ENCODE data around the gene PIGW. TPM values are rescaled to one million over a fixed set of nuclear protein-coding genes. Genes with fewer than 3 reads are reported as not detected.
A peak's percentile ranks its signal among the peaks of the same experiment; 100 is the strongest.

PIGW gene
- total and polyA plus RNA-seq, 7 experiments from 2014 or later: 4.2 to 15.6 (median 6.7) TPM

DNA sequence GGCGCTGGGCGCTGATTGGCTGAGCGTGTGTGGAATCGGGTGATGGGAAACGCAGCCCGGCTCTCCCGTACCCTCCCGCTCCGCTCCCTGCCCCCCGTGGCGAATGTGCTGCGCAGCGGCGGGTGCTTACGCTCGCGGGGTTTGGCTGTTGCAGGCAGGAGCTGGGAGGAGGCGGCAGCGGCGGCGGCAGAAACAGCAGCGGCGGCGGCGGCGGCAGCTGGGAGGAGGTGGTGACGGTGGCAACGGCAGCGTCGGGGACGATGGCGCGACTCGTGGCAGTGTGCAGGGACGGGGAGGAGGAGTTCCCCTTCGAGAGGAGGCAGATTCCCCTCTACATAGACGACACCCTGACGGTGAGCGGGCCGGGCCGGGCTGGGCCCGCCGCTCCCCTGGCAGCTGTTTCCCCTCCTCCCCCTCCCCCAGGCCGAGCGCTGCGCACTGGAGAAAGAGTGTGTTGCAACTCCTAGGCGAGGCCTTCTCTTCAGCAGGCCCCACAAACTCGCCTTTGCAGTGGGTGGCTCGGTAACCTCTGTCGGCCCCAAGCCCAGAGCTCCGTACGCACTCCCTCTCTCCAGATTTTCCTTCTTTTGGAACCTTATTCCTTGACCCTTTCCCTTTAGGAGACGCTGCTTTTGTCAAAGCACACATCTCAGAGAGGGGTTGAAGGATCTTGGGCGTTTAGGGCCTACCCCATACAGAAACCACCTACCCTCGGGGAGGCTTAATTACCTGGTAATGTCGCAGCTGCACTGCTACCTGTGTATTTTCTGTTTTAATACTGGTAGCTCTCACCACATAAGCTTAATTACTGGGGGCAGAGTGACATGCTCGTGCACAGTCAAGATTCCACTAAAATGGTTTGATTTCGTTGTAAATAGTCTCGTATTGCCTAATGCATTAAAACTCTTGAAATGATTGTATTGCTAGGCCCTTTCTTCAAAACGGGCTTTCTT lies 11.0 kb downstream of the PIGW start:
- Histone ChIP-seq H3K36me3 (ENCODE audit: control insufficient read depth in 2 of 3, insufficient read depth in 3 of 3, low read length in 3 of 3) (peaks cover 0 to 12% (median 0%) of the 10 kb centered on the region in 3 experiments), H3K9me3 (ENCODE audit: control insufficient read depth in 2 of 3, low read length in 3 of 3) (no peaks in the 10 kb centered on the region), H3K4me3 (ENCODE audit: low read length) (peak overlapping the region; percentile 93), H3K4me1 (ENCODE audit: control insufficient read depth in 2 of 2, insufficient read depth in 2 of 2, low read length in 2 of 2) (peaks cover 40 to 44% of the 10 kb centered on the region in 2 donors), H3K27ac (ENCODE audit: low read depth, low read length) (peak overlapping the region; percentile 94), H3K27me3 (ENCODE audit: control insufficient read depth in 2 of 2, insufficient read depth in 2 of 2, low read length in 2 of 2) (no peaks in the 10 kb centered on the region)
- H3K36me3 Mint-ChIP-seq: peaks cover 0 to 19% (median 4%) of the 10 kb centered on the region in 5 donors
- H3K4me1 Mint-ChIP-seq: peaks cover 13 to 57% (median 44%) of the 10 kb centered on the region in 7 donors
- POLR2A ChIA-PET: interaction anchor here (0.5 to 7.7 kb wide), 18 partner anchors 9 to 1064 kb away, joined by 3 to 130 read pairs (median 4); partner anchors contain the start of genes DHRS11, MRM1, MYO19 and PIGW
- intact Hi-C loops (cut with micrococcal nuclease): loop anchor here (1.0 to 10.0 kb wide), 11 partner anchors 46 to 1062 kb away; partner anchors contain the start of genes DHRS11 (in 2 of the 2), MRM1 (in 2 of the 2), ZNHIT3 (in 2 of the 2) and AATF (in 1 of the 2)
- no peaks in the 10 kb centered on the region for H3K9me3 Mint-ChIP-seq
- CTCF ChIA-PET: interaction anchor here (0.6 to 1.4 kb wide), 4 partner anchors 9 to 58 kb away, joined by 3 to 5 read pairs (median 4); partner anchors contain the start of genes MYO19 and PIGW
- no peaks in the 10 kb centered on the region for H3K27me3 Mint-ChIP-seq
- DNase-seq (peak; percentile 95 to 98 (median 98)), ATAC-seq (peak; percentile 87)
- H3K27ac Mint-ChIP-seq: peak overlapping the region; percentile 90 to 96 (median 94)
- H3K4me3 Mint-ChIP-seq: peak overlapping the region; percentile 87 to 97 (median 94)

DNA sequence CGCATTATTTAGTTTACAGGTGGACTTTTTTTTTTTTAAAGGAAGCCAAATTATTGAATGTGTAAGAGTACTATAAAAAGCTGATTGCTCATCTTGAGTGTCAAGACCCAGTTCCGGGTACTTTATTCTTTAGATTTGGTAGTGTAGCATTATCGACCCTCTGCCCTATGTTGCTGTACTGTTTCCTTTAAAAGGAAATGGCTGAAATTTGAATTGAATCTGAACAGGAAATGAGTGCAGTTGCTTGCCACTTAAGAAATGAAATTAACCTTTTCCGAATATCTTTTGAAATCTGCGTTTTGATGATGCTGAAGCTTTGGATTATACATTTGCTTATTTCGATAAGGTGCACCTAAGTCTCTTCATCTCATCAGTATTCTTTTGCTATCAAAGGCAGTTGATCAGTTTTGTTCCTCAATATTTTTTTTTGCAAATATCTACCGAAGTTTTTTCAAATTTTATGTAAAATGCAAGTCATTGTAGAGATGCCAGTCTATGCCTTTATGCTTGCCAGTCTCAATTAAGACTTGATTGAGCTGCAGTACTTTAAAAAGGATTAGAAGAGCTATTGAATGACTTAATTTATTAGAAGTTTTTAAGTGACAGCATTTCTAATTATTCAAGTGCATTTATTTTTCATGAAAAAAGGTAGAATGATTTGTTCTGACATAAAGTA lies 11.8 kb downstream of the PIGW start:
- ATAC-seq: no peak
- Histone ChIP-seq H3K9me3 (ENCODE audit: control insufficient read depth in 2 of 3, low read length in 3 of 3) (no peaks in the 10 kb centered on the region), H3K27ac (ENCODE audit: low read depth, low read length) (peak overlapping the region; percentile 94), H3K27me3 (ENCODE audit: control insufficient read depth in 2 of 2, insufficient read depth in 2 of 2, low read length in 2 of 2) (no peaks in the 10 kb centered on the region), H3K36me3 (ENCODE audit: control insufficient read depth in 2 of 3, insufficient read depth in 3 of 3, low read length in 3 of 3) (peaks cover 0 to 12% (median 0%) of the 10 kb centered on the region in 3 experiments), H3K4me1 (ENCODE audit: control insufficient read depth in 2 of 2, insufficient read depth in 2 of 2, low read length in 2 of 2) (peaks cover 44 to 50% of the 10 kb centered on the region in 2 donors), H3K4me3 (ENCODE audit: low read length) (peak overlapping the region; percentile 93)
- CTCF ChIA-PET: interaction anchor here (0.6 to 2.2 kb wide), 4 partner anchors 10 to 57 kb away, joined by 3 to 6 read pairs (median 4); partner anchors contain the start of genes MYO19 and PIGW
- H3K27me3 Mint-ChIP-seq: no peaks in the 10 kb centered on the region
- intact Hi-C loops (cut with micrococcal nuclease): loop anchor here (5.0 to 10.0 kb wide), 5 partner anchors 46 to 1061 kb away; partner anchors contain the start of genes AP2B1 (in 1 of the 2), DHRS11 (in 1 of the 2), SYNRG (in 1 of the 2) and TAF15 (in 1 of the 2)
- H3K4me1 Mint-ChIP-seq: peaks cover 19 to 62% (median 50%) of the 10 kb centered on the region in 7 donors
- DNase-seq: peak in 5 of 9 donors; percentile 11 to 19 (median 13)
- H3K4me3 Mint-ChIP-seq: peak overlapping the region; percentile 87 to 97 (median 94)
- no peaks in the 10 kb centered on the region for H3K9me3 Mint-ChIP-seq
- peak overlapping the region; percentile 90 to 96 (median 94) for H3K27ac Mint-ChIP-seq
- H3K36me3 Mint-ChIP-seq: peaks cover 0 to 21% (median 4%) of the 10 kb centered on the region in 5 donors
- POLR2A ChIA-PET: interaction anchor here (0.6 to 7.7 kb wide), 17 partner anchors 8 to 1063 kb away, joined by 3 to 130 read pairs (median 5); partner anchors contain the start of genes DHRS11, MRM1, MYO19 and PIGW

DNA sequence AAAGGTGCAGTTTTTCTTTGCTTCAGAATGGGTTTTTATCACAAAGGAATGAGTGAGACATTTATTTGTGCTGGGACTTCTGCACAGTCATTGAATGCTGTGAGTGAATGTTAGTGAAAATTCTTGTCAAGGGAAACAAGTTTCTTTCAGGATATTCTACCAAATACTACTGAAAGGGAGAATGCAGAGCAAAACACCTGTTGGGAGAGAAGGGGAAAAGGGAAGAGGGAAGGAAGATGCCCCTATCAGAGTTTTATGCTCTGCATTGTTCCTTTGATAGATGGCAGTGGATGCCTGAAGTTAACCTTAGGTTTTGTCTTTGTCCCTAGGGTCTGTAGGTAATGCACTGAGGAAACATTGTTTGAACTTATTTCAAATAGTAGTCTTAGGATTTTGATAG lies 13.0 kb downstream of the PIGW start:
- Histone ChIP-seq H3K27me3 (ENCODE audit: control insufficient read depth in 2 of 2, insufficient read depth in 2 of 2, low read length in 2 of 2) (no peaks in the 10 kb centered on the region), H3K9me3 (ENCODE audit: control insufficient read depth in 2 of 3, low read length in 3 of 3) (no peaks in the 10 kb centered on the region), H3K4me3 (ENCODE audit: low read length) (no peak overlapping the region), H3K36me3 (ENCODE audit: control insufficient read depth in 2 of 3, insufficient read depth in 3 of 3, low read length in 3 of 3) (peaks cover 0 to 12% (median 0%) of the 10 kb centered on the region in 3 experiments), H3K4me1 (ENCODE audit: control insufficient read depth in 2 of 2, insufficient read depth in 2 of 2, low read length in 2 of 2) (peaks cover 44 to 60% of the 10 kb centered on the region in 2 donors), H3K27ac (ENCODE audit: low read depth, low read length) (peak overlapping the region; percentile 94)
- CTCF ChIA-PET: interaction anchor here (0.6 to 2.2 kb wide), 2 partner anchors 13 to 32 kb away, joined by 4 to 6 read pairs; partner anchors contain the start of genes MYO19 and PIGW
- no peak for ATAC-seq
- H3K27ac Mint-ChIP-seq: peak overlapping the region; percentile 46 to 96 (median 84)
- H3K4me3 Mint-ChIP-seq: peak overlapping the region; percentile 53 to 97 (median 85)
- no peaks in the 10 kb centered on the region for H3K27me3 Mint-ChIP-seq
- intact Hi-C loops (cut with micrococcal nuclease): loop anchor here (5.0 to 10.0 kb wide), 5 partner anchors 45 to 1060 kb away; partner anchors contain the start of genes AP2B1 (in 1 of the 2), DHRS11 (in 1 of the 2), SYNRG (in 1 of the 2) and TAF15 (in 1 of the 2)
- H3K9me3 Mint-ChIP-seq: no peaks in the 10 kb centered on the region
- peaks cover 0 to 21% (median 4%) of the 10 kb centered on the region in 5 donors for H3K36me3 Mint-ChIP-seq
- POLR2A ChIA-PET: interaction anchor here (7.7 kb wide), 1 partner anchor 13 kb away, joined by 130 read pairs; the partner anchor contains the start of genes MYO19 and PIGW
- DNase-seq: no peak
- H3K4me1 Mint-ChIP-seq: peaks cover 23 to 75% (median 53%) of the 10 kb centered on the region in 7 donors

DNA sequence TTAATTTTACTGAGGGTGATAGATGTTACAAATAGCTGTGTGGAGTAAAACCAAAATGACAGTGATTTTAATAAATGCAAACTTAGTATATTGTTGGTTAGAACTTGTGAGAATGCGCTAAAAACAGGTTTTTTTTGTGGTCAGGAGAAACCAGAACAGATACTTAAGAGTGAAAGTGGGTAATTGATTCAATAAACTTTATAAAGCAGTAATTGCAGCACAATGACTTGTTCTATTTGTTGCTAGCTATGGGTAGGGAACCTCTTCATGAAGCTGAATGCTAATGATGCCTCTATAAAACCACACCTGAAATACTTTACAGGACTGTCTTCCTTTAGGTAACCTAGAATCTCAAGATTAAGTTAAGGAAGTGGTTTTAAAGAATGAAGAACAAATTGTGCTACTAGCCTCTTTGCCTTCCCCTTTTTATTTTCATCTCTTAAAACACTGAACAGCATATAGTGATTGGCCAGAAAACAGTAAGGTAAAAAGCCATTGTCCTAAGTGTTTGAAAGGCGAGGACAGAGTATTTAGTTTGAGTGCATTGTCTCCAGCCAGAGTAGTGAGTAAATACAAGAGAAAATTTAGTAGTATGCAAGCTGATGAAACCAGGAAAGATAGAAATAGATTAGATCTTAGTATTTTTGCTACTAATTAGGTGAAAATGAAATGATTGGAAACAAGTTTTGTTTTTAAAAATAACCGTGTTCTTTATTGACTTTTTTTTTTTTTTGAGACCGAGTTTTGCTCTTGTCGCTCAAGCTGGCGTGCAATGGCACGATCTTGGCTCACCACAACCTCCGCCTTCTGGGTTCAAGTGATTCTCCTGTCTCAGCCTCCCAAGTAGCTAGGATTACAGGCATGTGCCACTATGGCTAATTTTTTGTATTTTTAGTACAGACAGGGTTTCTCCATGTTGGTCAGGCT lies 16.0 kb downstream of the PIGW start:
- H3K27me3 Mint-ChIP-seq: no peaks in the 10 kb centered on the region

DNA sequence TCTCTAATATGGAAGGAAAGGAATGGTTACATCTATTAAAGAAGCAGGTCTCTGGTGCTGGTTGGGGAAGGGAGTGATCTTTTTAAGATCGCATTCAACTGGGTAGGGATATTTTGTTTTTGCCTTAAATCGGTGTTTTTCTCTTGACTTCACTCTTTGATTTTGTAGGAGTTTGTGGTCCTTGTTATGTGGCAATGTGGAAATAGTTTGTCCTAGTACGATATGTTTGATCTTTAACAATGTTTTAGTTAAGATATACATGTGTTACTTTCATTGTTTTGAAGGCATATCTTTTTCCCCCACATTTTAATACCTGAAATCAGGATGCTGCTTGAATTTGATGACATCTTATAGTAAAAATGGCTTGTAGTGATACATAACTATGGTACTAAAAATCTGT lies 18.7 kb downstream of the PIGW start:
- intact Hi-C loops (cut with micrococcal nuclease): no loop called here
- DNase-seq (peak in 5 of 9 donors; percentile 17 to 60 (median 35)), ATAC-seq (peak; percentile 28)
- Mint-ChIP-seq H3K9me3 (no peaks in the 10 kb centered on the region), H3K36me3 (peaks cover 11 to 26% (median 21%) of the 10 kb centered on the region in 5 donors), H3K27me3 (no peaks in the 10 kb centered on the region), H3K4me1 (peaks cover 43 to 83% (median 68%) of the 10 kb centered on the region in 7 donors), H3K4me3 (peak overlapping the region; percentile 29 to 88 (median 66)), H3K27ac (peak overlapping the region; percentile 20 to 89 (median 67))
- ChIA-PET POLR2A (interaction anchor here (1.4 to 2.6 kb wide), 2 partner anchors 9 to 18 kb away, joined by 4 to 8 read pairs; partner anchors contain the start of genes GGNBP2 and PIGW), CTCF (no interaction called here)
- peaks cover 10 to 29% (median 17%) of the 10 kb centered on the region in 3 experiments for H3K36me3 ChIP-seq (ENCODE audit: control insufficient read depth in 2 of 3, insufficient read depth in 3 of 3, low read length in 3 of 3)
- H3K27me3 ChIP-seq (ENCODE audit: control insufficient read depth in 2 of 2, insufficient read depth in 2 of 2, low read length in 2 of 2): no peaks in the 10 kb centered on the region
- no peaks in the 10 kb centered on the region for H3K9me3 ChIP-seq (ENCODE audit: control insufficient read depth in 2 of 3, low read length in 3 of 3)
- peaks cover 16 to 54% of the 10 kb centered on the region in 2 donors for H3K4me1 ChIP-seq (ENCODE audit: control insufficient read depth in 2 of 2, insufficient read depth in 2 of 2, low read length in 2 of 2)
- no peak overlapping the region for H3K4me3 ChIP-seq (ENCODE audit: low read length)
- H3K27ac ChIP-seq (ENCODE audit: low read depth, low read length): no peak overlapping the region

More for the DNA sequence above, 16.0 kb downstream of the PIGW start:
- H3K27ac ChIP-seq (ENCODE audit: low read depth, low read length): peak overlapping the region; percentile 12
- no peaks in the 10 kb centered on the region for H3K9me3 Mint-ChIP-seq
- POLR2A ChIA-PET: interaction anchor here (0.6 to 1.6 kb wide), 6 partner anchors 10 to 1056 kb away, joined by 3 to 6 read pairs (median 4); partner anchors contain the start of genes MRM1, MYO19 and PIGW
- H3K4me1 ChIP-seq (ENCODE audit: control insufficient read depth in 2 of 2, insufficient read depth in 2 of 2, low read length in 2 of 2): peaks cover 38 to 73% of the 10 kb centered on the region in 2 donors
- no peaks in the 10 kb centered on the region for H3K9me3 ChIP-seq (ENCODE audit: control insufficient read depth in 2 of 3, low read length in 3 of 3)
- peak; percentile 58 for ATAC-seq
- peak in 6 of 9 donors; percentile 33 to 75 (median 51) for DNase-seq
- CTCF ChIA-PET: interaction anchor here (0.6 to 0.8 kb wide), 2 partner anchors 15 to 52 kb away, joined by 3 to 4 read pairs; no protein-coding TSS in a partner anchor
- peak overlapping the region; percentile 33 to 90 (median 72) for H3K27ac Mint-ChIP-seq
- H3K36me3 ChIP-seq (ENCODE audit: control insufficient read depth in 2 of 3, insufficient read depth in 3 of 3, low read length in 3 of 3): peaks cover 6 to 10% (median 8%) of the 10 kb centered on the region in 3 experiments
- H3K4me1 Mint-ChIP-seq: peaks cover 30 to 89% (median 68%) of the 10 kb centered on the region in 7 donors
- H3K36me3 Mint-ChIP-seq: peaks cover 0 to 21% (median 7%) of the 10 kb centered on the region in 5 donors
- no peaks in the 10 kb centered on the region for H3K27me3 ChIP-seq (ENCODE audit: control insufficient read depth in 2 of 2, insufficient read depth in 2 of 2, low read length in 2 of 2)
- H3K4me3 ChIP-seq (ENCODE audit: low read length): no peak overlapping the region
- intact Hi-C loops (cut with micrococcal nuclease): loop anchor here in 1 of 2 donors (2.0 kb wide), 1 partner anchor 16 kb away; the partner anchor contains the start of genes MYO19 and PIGW
- H3K4me3 Mint-ChIP-seq: peak overlapping the region; percentile 6 to 85 (median 74)
